Fibroblast of pulmonary artery (primary cell): ENCODE measurements around the gene QSOX2.

Experiments
- DNase-seq: peaks from one replicate; pipeline ENCODE4 v3.0.0-alpha.2; 2010; ENCODE audit warnings: low read depth
- H3K4me3 ChIP-seq: replicated peaks from 2 replicates; pipeline ENCODE4 v1.5.1; 2011; ENCODE audit warnings: low read depth, mild to moderate bottlenecking, control low read depth, low read length, moderate library complexity
- TF ChIP-seq, protein P1 (sequence below): IDR thresholded peaks from 2 replicates; pipeline ENCODE4 v1.5.1; 2011; ENCODE audit warnings: mild to moderate bottlenecking, control low read depth, low read length, inconsistent platforms; ENCODE audit errors: missing control alignments

Gene QSOX2

DNA sequence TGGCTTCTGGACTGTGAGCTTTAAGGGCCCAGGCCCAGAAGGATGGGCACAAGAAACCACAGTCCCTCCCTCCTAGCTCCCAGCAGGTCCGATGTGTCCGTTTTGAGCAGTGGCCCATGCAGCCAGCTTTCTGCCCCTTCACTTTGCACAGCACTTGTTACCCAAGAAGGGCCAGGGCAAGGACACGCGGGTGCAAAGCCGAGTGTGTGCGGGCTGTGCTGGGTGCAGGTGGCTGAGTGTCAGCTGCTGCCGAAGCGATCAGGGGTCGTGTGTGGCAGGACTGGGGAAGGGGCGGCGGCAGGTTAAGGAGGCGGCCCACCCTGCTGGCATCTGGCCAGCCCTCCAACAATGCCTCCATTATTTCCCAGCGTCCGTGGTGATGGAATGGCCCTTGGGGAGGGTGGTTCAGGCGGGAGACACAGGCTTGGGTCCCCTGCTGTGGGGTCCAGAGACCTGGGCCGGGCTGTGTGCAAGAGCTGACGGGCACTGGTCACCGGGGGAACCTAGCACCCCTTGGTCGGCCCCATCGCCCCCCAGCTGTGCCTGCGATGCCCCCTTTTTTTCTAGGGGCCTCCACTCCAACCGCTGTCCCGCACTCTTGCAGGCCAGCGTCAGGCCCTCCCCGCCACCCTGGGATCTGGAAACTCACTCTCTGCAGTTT lies 41.3 kb downstream of the QSOX2 start:
- no peak overlapping the region for H3K4me3 ChIP-seq
- TF ChIP-seq, protein P1, sequence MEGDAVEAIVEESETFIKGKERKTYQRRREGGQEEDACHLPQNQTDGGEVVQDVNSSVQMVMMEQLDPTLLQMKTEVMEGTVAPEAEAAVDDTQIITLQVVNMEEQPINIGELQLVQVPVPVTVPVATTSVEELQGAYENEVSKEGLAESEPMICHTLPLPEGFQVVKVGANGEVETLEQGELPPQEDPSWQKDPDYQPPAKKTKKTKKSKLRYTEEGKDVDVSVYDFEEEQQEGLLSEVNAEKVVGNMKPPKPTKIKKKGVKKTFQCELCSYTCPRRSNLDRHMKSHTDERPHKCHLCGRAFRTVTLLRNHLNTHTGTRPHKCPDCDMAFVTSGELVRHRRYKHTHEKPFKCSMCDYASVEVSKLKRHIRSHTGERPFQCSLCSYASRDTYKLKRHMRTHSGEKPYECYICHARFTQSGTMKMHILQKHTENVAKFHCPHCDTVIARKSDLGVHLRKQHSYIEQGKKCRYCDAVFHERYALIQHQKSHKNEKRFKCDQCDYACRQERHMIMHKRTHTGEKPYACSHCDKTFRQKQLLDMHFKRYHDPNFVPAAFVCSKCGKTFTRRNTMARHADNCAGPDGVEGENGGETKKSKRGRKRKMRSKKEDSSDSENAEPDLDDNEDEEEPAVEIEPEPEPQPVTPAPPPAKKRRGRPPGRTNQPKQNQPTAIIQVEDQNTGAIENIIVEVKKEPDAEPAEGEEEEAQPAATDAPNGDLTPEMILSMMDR: no peak
- no peak for DNase-seq

DNA sequence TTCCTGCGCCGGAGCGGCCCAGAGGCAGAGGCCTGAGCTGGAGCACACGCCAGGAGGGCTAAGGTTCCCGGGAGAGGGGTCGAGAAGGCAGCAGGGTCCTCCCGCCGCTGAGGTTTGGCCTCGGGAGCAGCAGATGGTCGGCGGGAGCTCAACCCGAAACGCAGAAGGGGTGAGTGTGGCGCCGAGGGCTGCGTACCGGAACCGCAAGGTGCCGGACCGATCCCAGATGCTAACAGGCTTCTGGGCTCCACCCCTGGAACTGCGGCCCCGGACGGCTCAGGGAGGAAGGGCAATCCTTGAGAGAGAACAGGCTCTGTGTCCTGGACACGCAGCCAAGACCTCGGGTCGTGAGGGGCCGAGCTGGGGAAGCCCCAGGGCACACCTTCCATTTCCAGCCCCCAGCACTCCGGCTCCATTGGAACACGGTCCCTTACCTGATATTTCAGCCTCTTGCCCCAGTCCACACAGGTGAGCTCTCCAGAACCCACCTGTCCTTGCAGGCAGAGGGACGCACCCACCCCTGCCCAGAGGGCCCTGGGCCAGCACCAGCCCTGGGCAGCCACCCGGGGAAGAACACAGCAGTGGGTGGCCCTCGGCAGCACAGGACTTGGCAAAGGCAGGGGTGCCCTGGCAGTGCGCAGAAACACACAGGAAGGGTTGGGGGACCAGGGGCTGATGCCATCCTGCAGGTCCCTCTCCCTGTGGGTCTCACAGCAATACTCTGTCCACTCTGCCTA lies 42.0 kb downstream of the QSOX2 start:
- TF ChIP-seq, protein P1: no peak
- H3K4me3 ChIP-seq: no peak overlapping the region
- no peak for DNase-seq

DNA sequence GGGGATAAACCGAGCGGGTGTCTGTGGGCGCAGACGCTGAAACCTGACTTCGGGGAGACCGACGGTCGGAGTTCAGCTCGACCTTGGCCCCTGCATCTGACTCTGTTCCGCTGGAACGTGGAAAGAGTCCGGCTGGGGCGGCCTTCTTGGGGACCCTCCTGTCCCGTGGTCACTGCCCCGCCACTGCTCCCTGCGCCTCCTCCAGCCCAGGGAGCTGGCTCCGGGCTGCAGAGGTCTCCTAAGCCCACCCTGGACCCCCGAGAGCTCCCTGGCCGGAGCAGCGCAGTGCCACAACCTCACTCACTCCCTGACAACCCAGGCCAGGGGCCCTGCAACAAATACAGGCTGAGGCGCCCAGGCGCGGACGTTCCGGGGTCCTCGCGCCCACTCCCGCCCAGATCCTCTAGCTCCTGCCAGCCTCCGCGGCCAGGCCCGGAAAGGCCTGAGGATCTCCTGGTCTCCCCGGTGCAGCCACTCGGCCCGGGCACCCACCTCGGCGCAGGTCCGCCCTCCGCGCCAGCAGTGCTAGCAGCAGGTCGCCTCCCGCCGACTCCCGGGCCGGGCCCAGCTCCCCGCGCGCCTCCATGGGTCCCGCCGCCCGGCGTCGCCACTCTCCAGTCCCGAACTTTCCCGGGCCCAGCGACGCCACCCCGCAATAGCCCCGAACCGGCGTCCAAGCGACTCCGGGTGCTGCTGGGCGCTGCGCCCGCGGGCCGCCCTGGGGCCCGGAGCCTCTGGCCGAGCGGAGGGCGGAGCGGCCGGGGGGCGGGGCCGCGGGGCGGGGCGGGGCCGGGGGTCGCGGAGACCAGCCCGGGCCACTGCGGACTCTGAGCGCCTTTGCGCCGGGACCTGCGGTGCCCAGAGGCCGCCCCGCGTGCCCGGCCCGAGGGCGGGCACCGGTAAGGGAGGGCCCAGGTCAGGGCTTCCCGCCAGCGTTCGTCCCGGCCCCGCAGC lies 42.9 kb downstream of the QSOX2 start:
- H3K4me3 ChIP-seq: no peak overlapping the region
- TF ChIP-seq, protein P1: no peak

DNA sequence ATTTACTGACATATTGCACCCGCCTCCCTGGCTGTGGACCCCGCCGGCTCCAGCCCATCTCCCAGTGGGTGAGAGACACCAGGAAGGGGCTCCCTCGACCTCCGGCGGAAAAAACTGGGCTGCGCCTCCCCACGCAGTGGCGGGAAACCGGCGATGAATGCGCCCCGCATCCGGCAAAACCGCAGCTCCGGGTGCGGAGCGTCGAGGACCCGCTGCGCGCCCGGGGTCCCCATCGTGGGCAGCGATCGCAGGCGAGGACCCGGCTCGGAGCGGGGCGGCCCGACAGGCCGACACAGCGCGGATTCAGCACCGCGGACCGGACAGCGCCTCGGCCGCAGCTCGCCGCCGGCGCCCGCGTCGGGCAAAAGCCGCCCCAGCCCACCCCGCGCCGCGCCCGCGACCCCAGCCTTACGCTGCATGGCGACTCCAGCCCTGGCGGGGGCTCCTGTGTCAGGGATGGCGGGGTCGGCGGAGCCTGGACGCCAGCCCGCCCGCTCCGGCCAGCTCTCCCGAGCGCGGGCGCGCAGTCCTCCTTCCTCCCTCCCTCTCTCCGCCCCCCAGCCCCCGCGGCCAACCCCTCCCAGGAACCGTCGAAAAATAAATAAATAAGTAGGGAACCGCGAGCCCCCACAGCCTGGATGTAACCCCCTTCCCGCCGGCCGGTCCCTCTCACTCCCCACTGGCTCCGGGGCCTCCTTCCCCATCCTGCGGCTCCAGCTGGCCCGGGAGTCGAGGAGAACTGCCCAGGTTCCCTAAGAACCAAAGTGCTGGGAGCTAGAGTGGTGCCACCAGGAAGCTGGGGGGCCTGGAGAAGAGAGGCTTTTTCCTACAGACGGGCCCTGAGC lies 43.8 kb downstream of the QSOX2 start:
- peak; percentile 23 for DNase-seq
- no peak overlapping the region for H3K4me3 ChIP-seq
- TF ChIP-seq, protein P1: no peak

More for the DNA sequence above, 42.9 kb downstream of the QSOX2 start:
- DNase-seq: no peak

DNA sequence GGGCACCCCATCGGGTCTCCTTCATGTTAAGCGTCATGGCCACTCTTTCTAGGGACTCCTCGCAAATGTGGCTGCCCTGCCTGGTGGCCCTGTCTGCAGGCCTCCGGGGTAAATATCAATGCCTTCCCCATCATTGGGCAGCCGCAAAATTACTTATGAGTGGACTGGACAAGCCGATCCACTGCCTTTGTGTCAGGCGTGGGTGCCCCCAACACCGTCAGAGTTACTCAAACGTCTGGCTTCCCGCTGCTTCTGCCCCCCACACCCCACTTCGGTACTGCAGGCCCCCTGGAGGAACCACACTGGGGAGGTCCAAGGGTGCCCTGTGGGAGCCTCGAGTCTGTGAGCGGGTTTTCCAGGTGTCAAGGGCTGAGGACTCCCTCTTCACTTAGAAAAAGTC lies 44.4 kb downstream of the QSOX2 start:
- no peak overlapping the region for H3K4me3 ChIP-seq
- DNase-seq: no peak
- TF ChIP-seq, protein P1: no peak

DNA sequence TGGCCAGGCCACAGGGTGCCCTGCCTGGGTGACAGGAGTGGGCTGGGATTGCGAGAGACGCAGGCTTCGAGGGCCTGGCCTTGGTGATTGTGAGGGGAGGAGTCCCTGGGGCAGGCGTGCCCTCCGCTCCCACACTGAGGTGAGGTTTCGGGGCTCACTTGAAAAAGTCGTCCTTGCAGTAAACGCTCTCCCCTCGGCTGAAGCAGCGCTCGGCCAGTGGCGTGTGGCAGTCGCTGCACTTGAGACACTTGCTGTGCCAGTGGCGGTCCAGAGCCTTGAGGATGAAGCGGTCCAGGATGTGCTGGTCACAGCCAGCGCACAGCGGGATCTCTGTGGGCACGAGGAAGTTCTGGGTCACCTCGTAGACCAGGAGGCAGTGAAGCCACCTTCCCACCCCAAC lies 45.2 kb downstream of the QSOX2 start:
- no peak overlapping the region for H3K4me3 ChIP-seq
- TF ChIP-seq, protein P1: no peak
- no peak for DNase-seq
